K562 (cell line): ENCODE results near the gene KATNB1. TPM values are rescaled to one million over a fixed set of nuclear protein-coding genes. Genes with fewer than 3 reads are reported as not detected.

ENCODE experiments used
- CBFA2T2 ChIP-seq: fragments of 450-650 bp; conservative IDR thresholded peaks from 2 replicates; pipeline ENCODE4 v1.6.1; 2017; ENCODE audit warnings: mild to moderate bottlenecking
- GABPA ChIP-seq: fragments of 200-800 bp; sonication (Bioruptor generic); conservative IDR thresholded peaks from 2 replicates; pipeline ENCODE4 v1.6.1; 2016; ENCODE audit warnings: low read depth, missing genetic modification characterization, missing compliant biosample characterization
- MTA3 ChIP-seq: fragments of 450-650 bp; formaldehyde crosslinking; IDR thresholded peaks from 2 replicates; pipeline ENCODE4 v1.6.1; 2017; ENCODE audit warnings: mild to moderate bottlenecking, borderline replicate concordance
- PRMT5 ChIP-seq: sonication (generic); formaldehyde crosslinking; IDR thresholded peaks from 2 replicates; pipeline ENCODE4 v1.5.0; 2020; ENCODE audit warnings: missing genetic modification reagents
- RBFOX2 ChIP-seq: fragments of 200-400 bp; formaldehyde crosslinking; IDR thresholded peaks from 2 replicates; pipeline ENCODE4 v1.6.1; 2017; ENCODE audit warnings: low read depth, mild to moderate bottlenecking, low read length, moderate library complexity
- ZNF311 ChIP-seq: fragments of 250-450 bp; sonication (Bioruptor Pico); IDR thresholded peaks from 2 replicates; pipeline ENCODE4 v1.4.0; 2020; ENCODE audit warnings: mild to moderate bottlenecking, moderate library complexity
- polyA plus RNA-seq, 8 experiments: library from polyadenylated mRNA; depleted of rRNA in 4 of 8; stranded (reverse) in 5 of 8; unstranded in 3 of 8; fragments of >200 nt; fragmentation: Nextera tagmentation in 2 of 8; fragmentation: Illumina TruSeq in 1 of 8; extraction: Ambion mirVana in 2 of 8; extraction: Trizol in 1 of 8; gene quantifications; 2 replicates each; pipeline versions ENCODE4 v1.2.1 to v1.2.3, GENCODE V29; 2011 to 2014; ENCODE audit warnings: inconsistent platforms in 1 of 8, missing spikeins in 1 of 8
- total RNA-seq, 7 experiments: library from RNA; depleted of rRNA in 6 of 7; stranded (reverse); fragments of >200 nt in 6 of 7; fragmentation: Illumina TruSeq in 2 of 7; extraction: Trizol in 2 of 7; gene quantifications; 2 replicates each; pipeline versions ENCODE4 v1.2.1 to v1.2.3, GENCODE V29; 2011 to 2021; ENCODE audit warnings: low replicate concordance in 1 of 7
- TF ChIP-seq, protein P1 (sequence below), 2 experiments: fragments of 450-650 bp in 1 of 2; IDR thresholded peaks; 2 replicates each; pipeline ENCODE4 v1.6.1; 2011 to 2017; ENCODE audit warnings: low read depth in 2 of 2, antibody characterized with exemption in 1 of 2, borderline replicate concordance in 1 of 2, low read length in 1 of 2, mild to moderate bottlenecking in 1 of 2, mixed read lengths in 1 of 2; ENCODE audit not compliant: control insufficient read depth in 1 of 2
- TF ChIP-seq, protein P2 (sequence below), 2 experiments: fragments of 450-650 bp; formaldehyde crosslinking in 1 of 2; IDR thresholded peaks; 2 replicates each; pipeline versions ENCODE4 v1.4.0 to v1.6.1; 2014 to 2020; ENCODE audit warnings: mild to moderate bottlenecking in 2 of 2, borderline replicate concordance in 1 of 2, low read depth in 1 of 2
- TF ChIP-seq, protein P3 (sequence below): fragments of 450-650 bp; IDR thresholded peaks from 2 replicates; pipeline ENCODE4 v1.6.1; 2016
- TF ChIP-seq, protein P4 (sequence below): conservative IDR thresholded peaks from 2 replicates; pipeline ENCODE4 v1.6.1; 2011; ENCODE audit warnings: low read depth, mild to moderate bottlenecking, low read length; ENCODE audit not compliant: control insufficient read depth

Gene KATNB1
- total and polyA plus RNA-seq, 9 of the 15 experiments (the other 6 are each of a cell fraction or from before 2014, with no cell fraction given) = 1.2 to 52.6 (median 21.9) TPM

DNA sequence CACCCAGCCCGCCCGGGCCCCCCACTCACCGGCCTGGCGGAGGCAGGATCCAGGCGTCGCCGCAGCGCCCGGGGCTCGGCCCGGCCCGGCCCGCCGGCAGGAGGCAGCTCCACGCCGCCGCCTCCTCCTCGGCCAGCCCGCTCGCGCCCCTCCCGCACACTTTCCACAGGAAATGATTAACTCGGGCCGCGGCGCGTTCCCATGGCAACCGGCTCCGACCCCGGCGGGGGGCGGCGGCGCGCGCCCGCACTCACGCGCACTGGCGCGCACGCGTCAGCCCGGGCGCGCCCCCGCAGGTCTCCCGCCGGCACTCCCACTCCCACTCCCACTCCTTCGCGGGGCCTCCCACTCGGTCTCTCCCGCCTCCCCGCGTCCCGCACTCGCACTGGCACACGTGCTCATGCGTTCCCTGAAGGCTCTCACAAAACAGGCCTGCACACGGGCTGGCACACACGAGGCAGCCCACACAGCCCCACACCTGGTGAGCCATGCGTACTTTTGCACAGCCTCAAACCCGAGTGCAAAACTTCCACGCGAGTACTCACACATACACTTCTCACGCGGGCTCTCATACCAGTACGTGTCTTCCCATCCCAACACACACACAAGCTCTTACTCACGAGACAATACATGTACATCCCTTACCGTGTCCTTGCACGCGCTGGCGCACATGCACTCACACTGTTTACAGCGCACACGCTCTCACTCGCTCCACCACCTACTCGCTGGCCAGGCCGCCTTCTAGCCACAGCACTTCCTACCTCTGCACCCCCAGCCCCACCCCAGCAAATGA lies 67.0 kb downstream of the KATNB1 start, which contains the start of gene KIFC3 (continued):
- TF ChIP-seq, protein P1, sequence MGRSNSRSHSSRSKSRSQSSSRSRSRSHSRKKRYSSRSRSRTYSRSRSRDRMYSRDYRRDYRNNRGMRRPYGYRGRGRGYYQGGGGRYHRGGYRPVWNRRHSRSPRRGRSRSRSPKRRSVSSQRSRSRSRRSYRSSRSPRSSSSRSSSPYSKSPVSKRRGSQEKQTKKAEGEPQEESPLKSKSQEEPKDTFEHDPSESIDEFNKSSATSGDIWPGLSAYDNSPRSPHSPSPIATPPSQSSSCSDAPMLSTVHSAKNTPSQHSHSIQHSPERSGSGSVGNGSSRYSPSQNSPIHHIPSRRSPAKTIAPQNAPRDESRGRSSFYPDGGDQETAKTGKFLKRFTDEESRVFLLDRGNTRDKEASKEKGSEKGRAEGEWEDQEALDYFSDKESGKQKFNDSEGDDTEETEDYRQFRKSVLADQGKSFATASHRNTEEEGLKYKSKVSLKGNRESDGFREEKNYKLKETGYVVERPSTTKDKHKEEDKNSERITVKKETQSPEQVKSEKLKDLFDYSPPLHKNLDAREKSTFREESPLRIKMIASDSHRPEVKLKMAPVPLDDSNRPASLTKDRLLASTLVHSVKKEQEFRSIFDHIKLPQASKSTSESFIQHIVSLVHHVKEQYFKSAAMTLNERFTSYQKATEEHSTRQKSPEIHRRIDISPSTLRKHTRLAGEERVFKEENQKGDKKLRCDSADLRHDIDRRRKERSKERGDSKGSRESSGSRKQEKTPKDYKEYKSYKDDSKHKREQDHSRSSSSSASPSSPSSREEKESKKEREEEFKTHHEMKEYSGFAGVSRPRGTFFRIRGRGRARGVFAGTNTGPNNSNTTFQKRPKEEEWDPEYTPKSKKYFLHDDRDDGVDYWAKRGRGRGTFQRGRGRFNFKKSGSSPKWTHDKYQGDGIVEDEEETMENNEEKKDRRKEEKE (IDR thresholded peaks at IDR 0.05; ENCODE audit: borderline replicate concordance in 1 of 2, control insufficient read depth in 1 of 2, low read depth in 2 of 2, low read length in 1 of 2) = no peak
- peak; percentile 81 for TF ChIP-seq GABPA (tag)
- TF ChIP-seq, protein P2, sequence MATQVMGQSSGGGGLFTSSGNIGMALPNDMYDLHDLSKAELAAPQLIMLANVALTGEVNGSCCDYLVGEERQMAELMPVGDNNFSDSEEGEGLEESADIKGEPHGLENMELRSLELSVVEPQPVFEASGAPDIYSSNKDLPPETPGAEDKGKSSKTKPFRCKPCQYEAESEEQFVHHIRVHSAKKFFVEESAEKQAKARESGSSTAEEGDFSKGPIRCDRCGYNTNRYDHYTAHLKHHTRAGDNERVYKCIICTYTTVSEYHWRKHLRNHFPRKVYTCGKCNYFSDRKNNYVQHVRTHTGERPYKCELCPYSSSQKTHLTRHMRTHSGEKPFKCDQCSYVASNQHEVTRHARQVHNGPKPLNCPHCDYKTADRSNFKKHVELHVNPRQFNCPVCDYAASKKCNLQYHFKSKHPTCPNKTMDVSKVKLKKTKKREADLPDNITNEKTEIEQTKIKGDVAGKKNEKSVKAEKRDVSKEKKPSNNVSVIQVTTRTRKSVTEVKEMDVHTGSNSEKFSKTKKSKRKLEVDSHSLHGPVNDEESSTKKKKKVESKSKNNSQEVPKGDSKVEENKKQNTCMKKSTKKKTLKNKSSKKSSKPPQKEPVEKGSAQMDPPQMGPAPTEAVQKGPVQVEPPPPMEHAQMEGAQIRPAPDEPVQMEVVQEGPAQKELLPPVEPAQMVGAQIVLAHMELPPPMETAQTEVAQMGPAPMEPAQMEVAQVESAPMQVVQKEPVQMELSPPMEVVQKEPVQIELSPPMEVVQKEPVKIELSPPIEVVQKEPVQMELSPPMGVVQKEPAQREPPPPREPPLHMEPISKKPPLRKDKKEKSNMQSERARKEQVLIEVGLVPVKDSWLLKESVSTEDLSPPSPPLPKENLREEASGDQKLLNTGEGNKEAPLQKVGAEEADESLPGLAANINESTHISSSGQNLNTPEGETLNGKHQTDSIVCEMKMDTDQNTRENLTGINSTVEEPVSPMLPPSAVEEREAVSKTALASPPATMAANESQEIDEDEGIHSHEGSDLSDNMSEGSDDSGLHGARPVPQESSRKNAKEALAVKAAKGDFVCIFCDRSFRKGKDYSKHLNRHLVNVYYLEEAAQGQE (IDR thresholded peaks at IDR 0.05; ENCODE audit: borderline replicate concordance) = peak; percentile 35; the same call in 1 of the 2 replicates
- TF ChIP-seq, protein P2 (CRISPR knock-in tag; IDR thresholded peaks at IDR 0.05; ENCODE audit: low read depth) = peak; percentile 70; the same call in 1 of the 2 replicates
- TF ChIP-seq CBFA2T2 = no peak
- TF ChIP-seq ZNF311 (CRISPR knock-in tag) = peak; percentile 72; the same call in 1 of the 2 replicates
- TF ChIP-seq, protein P3, sequence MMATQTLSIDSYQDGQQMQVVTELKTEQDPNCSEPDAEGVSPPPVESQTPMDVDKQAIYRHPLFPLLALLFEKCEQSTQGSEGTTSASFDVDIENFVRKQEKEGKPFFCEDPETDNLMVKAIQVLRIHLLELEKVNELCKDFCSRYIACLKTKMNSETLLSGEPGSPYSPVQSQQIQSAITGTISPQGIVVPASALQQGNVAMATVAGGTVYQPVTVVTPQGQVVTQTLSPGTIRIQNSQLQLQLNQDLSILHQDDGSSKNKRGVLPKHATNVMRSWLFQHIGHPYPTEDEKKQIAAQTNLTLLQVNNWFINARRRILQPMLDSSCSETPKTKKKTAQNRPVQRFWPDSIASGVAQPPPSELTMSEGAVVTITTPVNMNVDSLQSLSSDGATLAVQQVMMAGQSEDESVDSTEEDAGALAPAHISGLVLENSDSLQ = no peak
- peak; percentile 76 for TF ChIP-seq RBFOX2
- no peak for TF ChIP-seq PRMT5 (CRISPR knock-in tag)
- TF ChIP-seq, protein P4, sequence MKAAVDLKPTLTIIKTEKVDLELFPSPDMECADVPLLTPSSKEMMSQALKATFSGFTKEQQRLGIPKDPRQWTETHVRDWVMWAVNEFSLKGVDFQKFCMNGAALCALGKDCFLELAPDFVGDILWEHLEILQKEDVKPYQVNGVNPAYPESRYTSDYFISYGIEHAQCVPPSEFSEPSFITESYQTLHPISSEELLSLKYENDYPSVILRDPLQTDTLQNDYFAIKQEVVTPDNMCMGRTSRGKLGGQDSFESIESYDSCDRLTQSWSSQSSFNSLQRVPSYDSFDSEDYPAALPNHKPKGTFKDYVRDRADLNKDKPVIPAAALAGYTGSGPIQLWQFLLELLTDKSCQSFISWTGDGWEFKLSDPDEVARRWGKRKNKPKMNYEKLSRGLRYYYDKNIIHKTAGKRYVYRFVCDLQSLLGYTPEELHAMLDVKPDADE = peak; percentile 67
- TF ChIP-seq MTA3 = peak; percentile 55
